OCI-LY1 (cell line): ENCODE data around the gene SLC25A17.

Experiments used
- CTCF ChIP-seq: fragments of 200-600 bp; sonication (generic), shearing (Covaris generic); IDR thresholded peaks from 2 replicates; pipeline ENCODE4 v1.5.1; 2017; ENCODE audit warnings: mild to moderate bottlenecking, antibody characterized with exemption, low read length, moderate library complexity, mixed read lengths
- EZH2 ChIP-seq: fragments of 200-600 bp; sonication (generic), shearing (Covaris generic); IDR thresholded peaks from 2 replicates; pipeline ENCODE4 v1.8.0; 2017; ENCODE audit warnings: borderline replicate concordance, mixed run types, mild to moderate bottlenecking, antibody characterized with exemption, low read length, moderate library complexity, mixed read lengths

GRCh38 chr22:40818747-40819598 is at the start of gene SLC25A17:
- TF ChIP-seq CTCF (peak; percentile 51; the same call in 1 of the 2 replicates), EZH2 (no peak)
